ENCODE results near the gene TMEM86B. TPM values are rescaled to one million over a fixed set of nuclear protein-coding genes. Genes with fewer than 3 reads are reported as not detected.

The TMEM86B gene
- total RNA-seq, 1 donor from 2014 or later = 1.6 TPM

DNA sequence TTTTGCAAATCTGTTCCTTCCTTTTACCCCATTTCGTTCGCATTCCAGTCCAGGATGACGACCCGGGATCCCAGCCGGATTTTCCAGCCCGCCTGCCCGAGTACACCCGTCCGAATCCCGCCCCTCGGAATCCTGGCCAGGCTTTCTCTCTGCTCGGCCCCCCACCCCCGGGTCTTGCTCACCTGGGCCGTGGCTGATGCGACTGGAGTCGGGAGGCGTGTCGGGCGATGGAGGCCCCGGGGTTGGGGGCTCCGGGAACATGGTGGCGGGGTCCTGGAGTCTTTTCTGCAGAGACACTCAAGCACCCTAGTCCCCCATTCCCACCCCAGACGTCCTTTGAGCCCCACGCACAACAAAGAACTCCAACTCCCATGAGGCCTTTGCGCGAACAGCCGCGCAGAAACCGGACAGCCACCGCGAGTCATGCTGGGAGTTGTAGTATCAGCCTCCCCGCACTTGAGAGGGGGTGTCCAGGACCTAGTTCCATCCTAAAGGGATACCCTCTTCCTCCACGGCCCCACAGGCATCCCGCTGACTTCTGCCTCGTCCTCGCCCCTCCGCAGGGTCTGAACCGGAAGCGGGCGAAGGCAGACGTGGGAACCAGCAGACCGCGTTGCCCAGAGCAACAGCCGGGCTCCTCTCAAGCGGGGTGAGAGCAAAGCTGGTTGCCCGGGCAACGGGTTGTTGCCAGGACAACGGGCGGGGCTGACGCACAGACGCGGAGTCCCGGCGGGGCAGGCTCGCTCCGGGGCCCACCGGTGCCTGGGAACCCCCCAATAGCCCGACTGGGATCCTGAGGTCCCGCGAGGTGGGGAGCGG, 49.6 kb downstream of the TMEM86B start:
- no peak for DNase-seq (ENCODE audit: low spot score)

Small RNAs within 50 kb of the gene (microRNA-seq; reads per million reads assigned to microRNA genes)
- not detected for gene MIR6802 (ENCODE audit: borderline number of aligned reads)
- not detected for gene MIR6803 (ENCODE audit: borderline number of aligned reads)
- not detected for gene MIR6804 (ENCODE audit: borderline number of aligned reads)

Other genes with a start within 250 kb of the TMEM86B start
- 0.19 TPM for gene GP6, start 190.5 kb downstream of the TMEM86B start, total RNA-seq
- 8.2 TPM for gene RDH13, start 165.6 kb downstream of the TMEM86B start, total RNA-seq
- 0.58 TPM for gene EPS8L1, start 152.9 kb downstream of the TMEM86B start, total RNA-seq
- 130 TPM for gene PPP1R12C, start 111.1 kb downstream of the TMEM86B start, total RNA-seq
- not detected for gene TNNT1, start 79.6 kb downstream of the TMEM86B start, total RNA-seq
- not detected for gene TNNI3, start 71.0 kb downstream of the TMEM86B start, total RNA-seq
- 0.48 TPM for gene DNAAF3, start 62.1 kb downstream of the TMEM86B start, total RNA-seq
- not detected for gene SYT5, start 48.5 kb downstream of the TMEM86B start, total RNA-seq
- 1.00 TPM for gene PTPRH, start 19.3 kb downstream of the TMEM86B start, total RNA-seq
- 49.4 TPM for gene PPP6R1, start 30.3 kb upstream of the TMEM86B start, total RNA-seq
- gene HSPBP1, start 51.3 kb upstream of the TMEM86B start, total RNA-seq = 20.2 TPM
- 1.2 TPM for gene BRSK1, start 55.2 kb upstream of the TMEM86B start, total RNA-seq
- gene TMEM150B, start 96.6 kb upstream of the TMEM86B start, total RNA-seq = 7.1 TPM
- 6.8 TPM for gene KMT5C, start 111.1 kb upstream of the TMEM86B start, total RNA-seq
- not detected for gene COX6B2, start 126.0 kb upstream of the TMEM86B start, total RNA-seq
- gene GARIN5B, start 134.5 kb upstream of the TMEM86B start, total RNA-seq = not detected
- not detected for gene IL11, start 141.7 kb upstream of the TMEM86B start, total RNA-seq
- not detected for gene TMEM190, start 148.1 kb upstream of the TMEM86B start, total RNA-seq
- 0.90 TPM for gene TMEM238, start 155.5 kb upstream of the TMEM86B start, total RNA-seq
- 1,147 TPM for gene RPL28, start 157.2 kb upstream of the TMEM86B start, total RNA-seq
- 24.2 TPM for gene UBE2S, start 179.0 kb upstream of the TMEM86B start, total RNA-seq
- not detected for gene SHISA7, start 214.5 kb upstream of the TMEM86B start, total RNA-seq
- 53.2 TPM for gene ISOC2, start 232.9 kb upstream of the TMEM86B start, total RNA-seq
- gene C19orf85, start 236.0 kb upstream of the TMEM86B start, total RNA-seq = not detected
- 9.7 TPM for gene ZNF628, start 247.9 kb upstream of the TMEM86B start, total RNA-seq

All from mesenteric fat pad (tissue), 1 donor.